Natural killer cell (primary cell): ENCODE measurements around the gene GAS6. TPM values are rescaled to one million over a fixed set of nuclear protein-coding genes. Genes with fewer than 3 reads are reported as not detected.

ENCODE experiments used
- ATAC-seq, 3 donors: fragments of 150-1000 bp in 2 of 3; fragments of 200-7000 bp in 1 of 3; cut with Tn5 transposase; 1 replicate in 1 of 3; 2 replicates in 2 of 3; pipeline ENCODE4 v1.10.0; 2021; ENCODE audit warnings: mild to moderate bottlenecking in 2 of 3, moderate library complexity in 2 of 3
- DNase-seq, 2 donors: peaks; one replicate each; pipeline versions ENCODE4 v3.0.0 to v3.0.0-alpha.2; 2013 to 2021; ENCODE audit warnings: mixed read lengths in 1 of 2
- H3K27ac ChIP-seq: one replicate; pipeline ENCODE4 v1.5.1; 2013; ENCODE audit warnings: mild to moderate bottlenecking, low read length
- H3K27me3 ChIP-seq: one replicate; pipeline ENCODE4 v1.6.1; 2013; ENCODE audit warnings: low read length; ENCODE audit not compliant: control insufficient read depth, insufficient read depth
- H3K36me3 ChIP-seq: one replicate; pipeline ENCODE4 v1.6.1; 2013; ENCODE audit warnings: low read length; ENCODE audit not compliant: control insufficient read depth, insufficient read depth
- H3K4me1 ChIP-seq: one replicate; pipeline ENCODE4 v1.6.1; 2013; ENCODE audit warnings: low read length; ENCODE audit not compliant: control insufficient read depth, insufficient read depth
- H3K4me3 ChIP-seq: one replicate; pipeline ENCODE4 v1.5.1; 2013; ENCODE audit warnings: low read length
- H3K9me3 ChIP-seq: one replicate; pipeline ENCODE4 v1.6.1; 2013; ENCODE audit warnings: low read length; ENCODE audit not compliant: control insufficient read depth, insufficient read depth
- H3K27ac Mint-ChIP-seq, 2 donors: one replicate each; pipeline ENCODE4 v1.8.0; 2022; ENCODE audit warnings: mild to moderate bottlenecking in 2 of 2, mixed read lengths in 2 of 2, moderate library complexity in 1 of 2
- H3K27me3 Mint-ChIP-seq, 2 donors: one replicate each; pipeline ENCODE4 v1.8.0; 2022; ENCODE audit warnings: low read depth in 2 of 2, mixed read lengths in 2 of 2
- H3K36me3 Mint-ChIP-seq: one replicate; pipeline ENCODE4 v1.8.0; 2022; ENCODE audit warnings: mixed read lengths
- H3K4me1 Mint-ChIP-seq, 2 donors: one replicate each; pipeline ENCODE4 v1.8.0; 2022; ENCODE audit warnings: mixed read lengths in 2 of 2
- H3K4me3 Mint-ChIP-seq: one replicate; pipeline ENCODE4 v1.8.0; 2022; ENCODE audit warnings: mild to moderate bottlenecking, moderate library complexity, mixed read lengths
- H3K9me3 Mint-ChIP-seq, 2 donors: one replicate each; pipeline ENCODE4 v1.8.0; 2022; ENCODE audit warnings: mixed read lengths in 2 of 2
- WGBS: methylation state at CpG from one replicate; pipeline ENCODE4 v1.1.7; 2013; ENCODE audit warnings: missing lambda C conversion rate; ENCODE audit not compliant: insufficient coverage; 5-methylcytosine and 5-hydroxymethylcytosine counted together
- intact Hi-C: fragments of 100-400 bp; cut with micrococcal nuclease; formaldehyde crosslinking; loops from one replicate; pipeline ENCODE4 v1.14.2; 2022
- total RNA-seq, 4 donors: library from RNA; stranded (reverse); fragments of 120-200 nt in 1 of 4; gene quantifications; one replicate each; pipeline versions ENCODE4 v1.2.3 to v1.2.4, GENCODE V29; 2013 to 2022
- TF ChIP-seq, protein P1 (sequence below): fragments of 200-600 bp; IDR thresholded peaks from one replicate; pipeline ENCODE4 v1.8.0; 2022; ENCODE audit warnings: antibody characterized with exemption

The GAS6 gene
- total RNA-seq, 3 donors from 2014 or later (not counting 1 experiment from before 2014, with no cell fraction given) = 0.40 to 1.4 (median 0.41) TPM

DNA sequence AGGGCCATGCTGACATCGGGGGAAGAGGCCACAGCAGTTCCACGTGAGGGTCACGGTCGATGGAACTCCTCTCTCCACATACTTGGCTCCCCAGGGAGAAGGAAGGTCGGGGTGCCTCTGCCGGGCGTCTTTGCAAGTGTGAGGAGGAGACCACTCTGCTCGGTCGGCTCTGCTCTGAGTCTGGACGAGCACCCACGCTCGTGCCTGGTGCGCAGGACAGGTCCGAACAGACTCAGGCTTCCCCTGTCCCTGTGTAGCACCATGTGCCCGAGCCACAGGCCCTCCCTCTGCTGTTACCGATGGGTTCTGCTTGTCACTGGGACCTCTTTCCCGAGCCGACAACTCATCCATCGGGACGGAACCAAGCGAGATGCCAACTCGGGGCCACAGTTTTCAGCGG lies 69.8 kb downstream of the GAS6 start:
- no peak for DNase-seq
- no peaks in the 10 kb centered on the region for H3K36me3 ChIP-seq
- no peaks in the 10 kb centered on the region for H3K36me3 Mint-ChIP-seq
- no peak overlapping the region for H3K4me3 ChIP-seq
- H3K27ac Mint-ChIP-seq = no peak overlapping the region
- intact Hi-C loops = no loop called here
- H3K9me3 Mint-ChIP-seq = no peaks in the 10 kb centered on the region
- no peaks in the 10 kb centered on the region for H3K4me1 Mint-ChIP-seq
- no peak overlapping the region for H3K27ac ChIP-seq
- no peak for ATAC-seq
- TF ChIP-seq, protein P1, sequence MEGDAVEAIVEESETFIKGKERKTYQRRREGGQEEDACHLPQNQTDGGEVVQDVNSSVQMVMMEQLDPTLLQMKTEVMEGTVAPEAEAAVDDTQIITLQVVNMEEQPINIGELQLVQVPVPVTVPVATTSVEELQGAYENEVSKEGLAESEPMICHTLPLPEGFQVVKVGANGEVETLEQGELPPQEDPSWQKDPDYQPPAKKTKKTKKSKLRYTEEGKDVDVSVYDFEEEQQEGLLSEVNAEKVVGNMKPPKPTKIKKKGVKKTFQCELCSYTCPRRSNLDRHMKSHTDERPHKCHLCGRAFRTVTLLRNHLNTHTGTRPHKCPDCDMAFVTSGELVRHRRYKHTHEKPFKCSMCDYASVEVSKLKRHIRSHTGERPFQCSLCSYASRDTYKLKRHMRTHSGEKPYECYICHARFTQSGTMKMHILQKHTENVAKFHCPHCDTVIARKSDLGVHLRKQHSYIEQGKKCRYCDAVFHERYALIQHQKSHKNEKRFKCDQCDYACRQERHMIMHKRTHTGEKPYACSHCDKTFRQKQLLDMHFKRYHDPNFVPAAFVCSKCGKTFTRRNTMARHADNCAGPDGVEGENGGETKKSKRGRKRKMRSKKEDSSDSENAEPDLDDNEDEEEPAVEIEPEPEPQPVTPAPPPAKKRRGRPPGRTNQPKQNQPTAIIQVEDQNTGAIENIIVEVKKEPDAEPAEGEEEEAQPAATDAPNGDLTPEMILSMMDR = no peak
- no peaks in the 10 kb centered on the region for H3K9me3 ChIP-seq
- no peaks in the 10 kb centered on the region for H3K27me3 ChIP-seq
- no peaks in the 10 kb centered on the region for H3K4me1 ChIP-seq
- peaks cover 0 to under 1% of the 10 kb centered on the region in 2 donors for H3K27me3 Mint-ChIP-seq
- H3K4me3 Mint-ChIP-seq = no peak overlapping the region
- 92% methylated on average over 23 of the region's 23 CpGs for WGBS

DNA sequence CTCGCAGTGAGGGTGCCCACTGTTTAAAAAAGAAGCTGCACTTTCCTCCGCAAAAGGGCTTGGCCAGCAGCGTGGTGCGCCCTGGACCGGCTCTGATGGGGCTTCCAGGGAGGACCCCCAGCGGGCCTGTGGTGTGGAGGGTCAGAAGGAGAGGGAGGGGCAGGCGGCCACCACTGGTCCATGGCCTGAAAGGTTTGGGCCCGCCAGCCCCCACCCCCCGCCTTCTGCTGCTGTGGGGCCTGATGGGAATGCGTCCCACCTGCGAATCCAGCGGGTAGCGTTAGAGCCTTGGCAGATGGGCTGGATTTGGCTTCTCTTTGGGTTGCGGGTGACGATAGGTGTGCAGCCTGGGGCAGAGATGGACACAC lies 70.2 kb downstream of the GAS6 start:
- no peak for DNase-seq
- no peak for ATAC-seq
- Mint-ChIP-seq H3K4me1 (no peaks in the 10 kb centered on the region), H3K27ac (no peak overlapping the region), H3K4me3 (no peak overlapping the region), H3K36me3 (no peaks in the 10 kb centered on the region), H3K27me3 (peaks cover 0 to 3% of the 10 kb centered on the region in 2 donors), H3K9me3 (no peaks in the 10 kb centered on the region)
- intact Hi-C loops = no loop called here
- TF ChIP-seq, protein P1 = no peak
- Histone ChIP-seq H3K27me3 (no peaks in the 10 kb centered on the region), H3K4me1 (no peaks in the 10 kb centered on the region), H3K4me3 (no peak overlapping the region), H3K27ac (no peak overlapping the region), H3K36me3 (no peaks in the 10 kb centered on the region), H3K9me3 (no peaks in the 10 kb centered on the region)
- WGBS = 94% methylated on average over 15 of the region's 15 CpGs

DNA sequence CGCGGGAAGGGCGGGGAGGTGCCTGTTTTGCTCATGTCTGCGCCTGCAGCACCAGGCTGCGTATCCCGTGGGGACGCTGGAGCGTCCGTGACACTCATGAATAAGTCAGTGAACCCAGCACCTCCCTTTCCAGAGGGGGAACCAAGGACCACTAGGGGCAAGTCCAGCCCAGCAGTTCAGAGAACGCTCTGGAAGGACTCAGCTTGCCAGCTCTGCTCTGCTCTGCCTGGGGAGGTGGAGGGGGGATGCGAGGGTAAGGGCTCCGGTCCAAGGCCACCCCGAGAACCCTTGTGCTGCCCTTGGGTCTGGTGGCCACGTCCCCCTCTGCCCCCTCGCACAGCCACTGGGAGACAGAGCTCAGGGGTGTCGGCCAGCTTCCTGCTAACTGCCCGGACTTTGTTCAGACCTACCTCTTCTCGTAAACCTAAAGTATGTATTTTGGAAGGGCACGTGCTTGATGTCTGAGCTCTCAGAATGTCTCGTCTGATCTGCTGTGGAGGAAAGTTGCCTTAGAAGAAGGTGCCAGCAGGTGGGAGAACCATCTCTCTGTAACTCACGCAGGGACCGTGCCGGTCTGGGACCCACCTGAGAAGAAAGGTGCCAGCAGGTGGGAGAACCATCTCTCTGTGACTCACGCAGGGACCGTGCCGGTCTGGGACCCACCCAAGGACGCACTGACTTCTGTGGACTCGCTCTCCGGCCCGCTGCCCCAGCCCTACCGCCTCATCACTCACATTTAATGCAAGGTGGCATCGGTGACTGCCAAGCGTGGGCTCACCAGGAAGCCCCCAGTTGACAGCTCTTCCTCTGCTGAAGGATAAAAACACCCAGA lies 70.8 kb downstream of the GAS6 start:
- no peaks in the 10 kb centered on the region for H3K9me3 Mint-ChIP-seq
- H3K36me3 Mint-ChIP-seq = no peaks in the 10 kb centered on the region

More for the DNA sequence above, 70.8 kb downstream of the GAS6 start:
- ATAC-seq (no peak), DNase-seq (no peak)
- 84% methylated on average over 33 of the region's 33 CpGs for WGBS
- H3K9me3 ChIP-seq = no peaks in the 10 kb centered on the region
- Mint-ChIP-seq H3K4me3 (no peak overlapping the region), H3K4me1 (no peaks in the 10 kb centered on the region), H3K27me3 (peaks cover 0 to 3% of the 10 kb centered on the region in 2 donors), H3K27ac (no peak overlapping the region)
- no peak overlapping the region for H3K27ac ChIP-seq
- no peaks in the 10 kb centered on the region for H3K36me3 ChIP-seq
- TF ChIP-seq, protein P1 = no peak
- H3K27me3 ChIP-seq = no peaks in the 10 kb centered on the region
- no peaks in the 10 kb centered on the region for H3K4me1 ChIP-seq
- H3K4me3 ChIP-seq = no peak overlapping the region
- intact Hi-C loops = no loop called here
